GM12872 (cell line): ENCODE measurements around the gene MAP1LC3B2.

ENCODE experiments used
- CTCF ChIP-seq: IDR thresholded peaks from 3 replicates; pipeline ENCODE4 v1.5.1; 2011; ENCODE audit warnings: low read depth, mild to moderate bottlenecking, low read length, moderate library complexity; ENCODE audit not compliant: insufficient read depth

MAP1LC3B2 gene

GRCh38 chr12:116606397-116606796 is 47.2 kb downstream of the MAP1LC3B2 start:
- no peak for TF ChIP-seq CTCF

GRCh38 chr12:116607039-116607438 is 47.9 kb downstream of the MAP1LC3B2 start:
- no peak for TF ChIP-seq CTCF

GRCh38 chr12:116609319-116610114 is 50.3 kb downstream of the MAP1LC3B2 start:
- peak; percentile 54 for TF ChIP-seq CTCF

- no peak for TF ChIP-seq CTCF
Observed at GRCh38 chr12:116610971-116611541, 51.9 kb downstream of the MAP1LC3B2 start.

- TF ChIP-seq CTCF = no peak
Observed at GRCh38 chr12:116612436-116612835, 53.3 kb downstream of the MAP1LC3B2 start.

- no peak for TF ChIP-seq CTCF
Observed at GRCh38 chr12:116613256-116613655, 54.1 kb downstream of the MAP1LC3B2 start.

GRCh38 chr12:116614194-116614915 is 55.2 kb downstream of the MAP1LC3B2 start:
- no peak for TF ChIP-seq CTCF
